Measurements from ENCODE around the gene SPHK1.

SPHK1 gene

GRCh38 chr17:76371656-76372628 is 12.5 kb upstream of the SPHK1 start (continued):
- TF ChIP-seq TSHZ2 (CRISPR knock-in tag; IDR thresholded peaks at IDR 0.05) (no peak), RARB (CRISPR knock-in tag; IDR thresholded peaks at IDR 0.05) (no peak)

GRCh38 chr17:76376318-76377133 is 7.9 kb upstream of the SPHK1 start:
- no peak for TF ChIP-seq ESRRG (CRISPR knock-in tag; IDR thresholded peaks at IDR 0.05)
- TF ChIP-seq GLIS3 (CRISPR knock-in tag; IDR thresholded peaks at IDR 0.05) = no peak
- ATAC-seq = no peak

GRCh38 chr17:76378548-76379274 is 5.7 kb upstream of the SPHK1 start:
- no peak for ATAC-seq
- TF ChIP-seq OSR1 (CRISPR knock-in tag; IDR thresholded peaks at IDR 0.05) (no peak), ZNF8 (CRISPR knock-in tag; IDR thresholded peaks at IDR 0.05) (no peak), CSRNP3 (CRISPR knock-in tag; IDR thresholded peaks at IDR 0.05) (no peak), TCF4 (CRISPR knock-in tag; IDR thresholded peaks at IDR 0.05; ENCODE audit: borderline replicate concordance) (no peak), BACH2 (CRISPR knock-in tag; IDR thresholded peaks at IDR 0.05; ENCODE audit: borderline replicate concordance) (no peak), ZNF70 (CRISPR knock-in tag; IDR thresholded peaks at IDR 0.05) (no peak), ISL1 (CRISPR knock-in tag; IDR thresholded peaks at IDR 0.05) (no peak), ARNTL (CRISPR knock-in tag; IDR thresholded peaks at IDR 0.05; ENCODE audit: borderline replicate concordance, low read depth) (no peak), ZFP3 (CRISPR knock-in tag; IDR thresholded peaks at IDR 0.05) (no peak)
- TF ChIP-seq, protein P1, sequence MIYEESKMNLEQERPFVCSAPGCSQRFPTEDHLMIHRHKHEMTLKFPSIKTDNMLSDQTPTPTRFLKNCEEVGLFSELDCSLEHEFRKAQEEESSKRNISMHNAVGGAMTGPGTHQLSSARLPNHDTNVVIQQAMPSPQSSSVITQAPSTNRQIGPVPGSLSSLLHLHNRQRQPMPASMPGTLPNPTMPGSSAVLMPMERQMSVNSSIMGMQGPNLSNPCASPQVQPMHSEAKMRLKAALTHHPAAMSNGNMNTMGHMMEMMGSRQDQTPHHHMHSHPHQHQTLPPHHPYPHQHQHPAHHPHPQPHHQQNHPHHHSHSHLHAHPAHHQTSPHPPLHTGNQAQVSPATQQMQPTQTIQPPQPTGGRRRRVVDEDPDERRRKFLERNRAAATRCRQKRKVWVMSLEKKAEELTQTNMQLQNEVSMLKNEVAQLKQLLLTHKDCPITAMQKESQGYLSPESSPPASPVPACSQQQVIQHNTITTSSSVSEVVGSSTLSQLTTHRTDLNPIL (CRISPR knock-in tag; IDR thresholded peaks at IDR 0.05; ENCODE audit: low read depth) = no peak

- no peak for ATAC-seq
Measured at GRCh38 chr17:76379275-76379641, 5.2 kb upstream of the SPHK1 start.

More at GRCh38 chr17:76379275-76379641, 5.2 kb upstream of the SPHK1 start:
- TF ChIP-seq ARNTL (CRISPR knock-in tag; IDR thresholded peaks at IDR 0.05; ENCODE audit: borderline replicate concordance, low read depth) (no peak), ZFP3 (CRISPR knock-in tag; IDR thresholded peaks at IDR 0.05) (no peak), BACH2 (CRISPR knock-in tag; IDR thresholded peaks at IDR 0.05; ENCODE audit: borderline replicate concordance) (no peak), GLIS3 (CRISPR knock-in tag; IDR thresholded peaks at IDR 0.05) (no peak)
- TF ChIP-seq, protein P1 (CRISPR knock-in tag; IDR thresholded peaks at IDR 0.05; ENCODE audit: low read depth) = no peak

Measured in SK-N-SH treated with all-trans-retinoic acid at 6 μM for 48 hours (cell line).